Esophagus muscularis mucosa (tissue), 4 donors: ENCODE measurements around the gene RRAD. TPM values are rescaled to one million over a fixed set of nuclear protein-coding genes. Genes with fewer than 3 reads are reported as not detected.
A peak's percentile ranks its signal among the peaks of the same experiment; 100 is the strongest.

Experiments used
- DNase-seq: peaks from one replicate; pipeline ENCODE4 v3.0.0-alpha.2; 2017; ENCODE audit errors: extremely low spot score
- H3K27ac ChIP-seq, 4 donors: fragments of 200-600 bp; sonication (generic); replicated peaks in 1 of 4; 1 replicate in 3 of 4; 2 replicates in 1 of 4; pipeline ENCODE4 v1.5.1; 2016 to 2019; ENCODE audit warnings: mild to moderate bottlenecking in 1 of 4
- H3K27me3 ChIP-seq, 4 donors: fragments of 200-600 bp; sonication (generic); one replicate each; pipeline versions ENCODE4 v1.5.1 to v1.6.0; 2016 to 2019
- H3K36me3 ChIP-seq, 4 donors: fragments of 200-600 bp; sonication (generic); one replicate each; pipeline ENCODE4 v1.5.1; 2016 to 2019
- H3K4me1 ChIP-seq, 4 donors: fragments of 200-600 bp; sonication (generic); one replicate each; pipeline ENCODE4 v1.5.1; 2016 to 2019
- H3K4me3 ChIP-seq, 4 donors: fragments of 200-600 bp; sonication (generic); 1 replicate in 2 of 4; 2 replicates in 2 of 4; pipeline ENCODE4 v1.5.1; 2016 to 2019; ENCODE audit warnings: mild to moderate bottlenecking in 4 of 4, moderate library complexity in 1 of 4
- H3K9me3 ChIP-seq, 4 donors: fragments of 200-600 bp; sonication (generic); 1 replicate in 3 of 4; 2 replicates in 1 of 4; pipeline ENCODE4 v1.5.1; 2016 to 2019
- EP300 ChIP-seq: sonication (generic); formaldehyde crosslinking; IDR thresholded peaks from one replicate; pipeline ENCODE4 v1.6.1; 2017; ENCODE audit warnings: antibody characterized with exemption
- POLR2A ChIP-seq: fragments of 450-650 bp; IDR thresholded peaks from one replicate; pipeline ENCODE4 v1.6.1; 2017; ENCODE audit warnings: antibody characterized with exemption, moderate library complexity, mild to moderate bottlenecking, low read depth
- POLR2AphosphoS5 ChIP-seq, 2 donors: sonication (generic); formaldehyde crosslinking; IDR thresholded peaks; one replicate each; pipeline ENCODE4 v1.6.1; 2017; ENCODE audit warnings: antibody characterized with exemption in 2 of 2
- WGBS: methylation state at CpG from one replicate; pipeline ENCODE4 v1.1.5; 2018; 5-methylcytosine and 5-hydroxymethylcytosine counted together
- intact Hi-C: fragments of 100-400 bp; cut with DNase I; formaldehyde crosslinking; loops from one replicate; pipeline ENCODE4 v1.15.1; 2023
- total RNA-seq, 4 donors: library from RNA; depleted of rRNA; stranded (reverse); fragments of >200 nt; gene quantifications; one replicate each; pipeline versions ENCODE4 v1.1.0 to v1.2.1, GENCODE V29; 2016
- TF ChIP-seq, protein P1 (sequence below), 3 experiments: fragments of 200-600 bp in 2 of 3; fragments of 450-650 bp in 1 of 3; sonication (generic) in 2 of 3; IDR thresholded peaks; one replicate each; pipeline ENCODE4 v1.5.1; 2017 to 2019; ENCODE audit warnings: antibody characterized with exemption in 3 of 3, mild to moderate bottlenecking in 2 of 3, moderate library complexity in 1 of 3

Gene RRAD
- total RNA-seq, 4 donors from 2014 or later = 36.4 to 64.9 (median 55.4) TPM

DNA sequence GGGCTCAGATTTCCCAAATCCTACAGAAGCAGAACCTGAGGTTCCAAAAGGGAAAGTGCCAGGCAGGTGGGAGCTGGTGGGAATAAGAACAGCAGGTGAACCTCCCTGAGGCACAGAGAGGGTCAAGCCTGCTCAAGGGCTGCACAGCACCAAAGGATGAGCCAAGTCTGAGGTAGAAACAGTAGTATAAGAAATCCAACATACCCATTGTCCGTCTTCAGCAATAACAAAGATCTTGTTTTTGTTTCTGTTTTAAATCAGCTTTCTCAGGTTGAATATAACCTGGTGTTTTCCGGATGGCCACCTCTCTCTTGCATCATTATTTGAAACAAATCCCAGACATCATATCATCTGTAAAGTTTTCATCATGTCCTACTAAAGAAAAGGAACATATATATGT is 25.1 kb upstream of the RRAD start:
- 90% methylated on average over 2 of the region's 2 CpGs for WGBS
- Histone ChIP-seq H3K36me3 (no peaks in the 10 kb centered on the region), H3K27me3 (peaks cover 0 to 26% (median 0%) of the 10 kb centered on the region in 4 donors), H3K27ac (no peak overlapping the region), H3K4me3 (no peak overlapping the region), H3K4me1 (peaks cover 16 to 25% (median 22%) of the 10 kb centered on the region in 4 donors), H3K9me3 (no peaks in the 10 kb centered on the region)
- TF ChIP-seq EP300 (no peak), POLR2A (no peak), POLR2AphosphoS5 (IDR thresholded peaks at IDR 0.05) (no peak)
- TF ChIP-seq, protein P1, sequence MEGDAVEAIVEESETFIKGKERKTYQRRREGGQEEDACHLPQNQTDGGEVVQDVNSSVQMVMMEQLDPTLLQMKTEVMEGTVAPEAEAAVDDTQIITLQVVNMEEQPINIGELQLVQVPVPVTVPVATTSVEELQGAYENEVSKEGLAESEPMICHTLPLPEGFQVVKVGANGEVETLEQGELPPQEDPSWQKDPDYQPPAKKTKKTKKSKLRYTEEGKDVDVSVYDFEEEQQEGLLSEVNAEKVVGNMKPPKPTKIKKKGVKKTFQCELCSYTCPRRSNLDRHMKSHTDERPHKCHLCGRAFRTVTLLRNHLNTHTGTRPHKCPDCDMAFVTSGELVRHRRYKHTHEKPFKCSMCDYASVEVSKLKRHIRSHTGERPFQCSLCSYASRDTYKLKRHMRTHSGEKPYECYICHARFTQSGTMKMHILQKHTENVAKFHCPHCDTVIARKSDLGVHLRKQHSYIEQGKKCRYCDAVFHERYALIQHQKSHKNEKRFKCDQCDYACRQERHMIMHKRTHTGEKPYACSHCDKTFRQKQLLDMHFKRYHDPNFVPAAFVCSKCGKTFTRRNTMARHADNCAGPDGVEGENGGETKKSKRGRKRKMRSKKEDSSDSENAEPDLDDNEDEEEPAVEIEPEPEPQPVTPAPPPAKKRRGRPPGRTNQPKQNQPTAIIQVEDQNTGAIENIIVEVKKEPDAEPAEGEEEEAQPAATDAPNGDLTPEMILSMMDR (IDR thresholded peaks at IDR 0.05) = no peak
- intact Hi-C loops = no loop called here
- no peak for DNase-seq

DNA sequence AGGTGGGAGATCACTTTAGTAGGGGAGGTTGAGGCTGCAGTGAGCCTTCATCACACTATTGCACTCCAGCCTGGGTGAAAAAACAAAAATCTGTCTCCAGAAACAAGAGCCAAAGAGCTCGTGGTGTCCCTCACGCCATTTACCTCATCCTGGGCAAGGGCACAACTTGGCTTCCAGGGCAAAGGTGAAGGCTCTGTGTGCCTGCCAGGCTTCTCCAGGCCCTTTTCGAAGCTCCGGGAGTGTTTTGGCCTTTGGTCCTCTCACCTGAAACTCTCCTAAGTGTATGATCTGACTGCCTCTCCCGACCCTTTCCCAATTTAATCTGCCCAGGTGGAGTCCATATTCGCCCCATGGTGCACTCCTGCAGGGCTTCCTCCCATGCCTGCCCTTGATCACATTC is 24.1 kb upstream of the RRAD start:
- TF ChIP-seq POLR2A (no peak), POLR2AphosphoS5 (IDR thresholded peaks at IDR 0.05) (no peak), EP300 (no peak)
- TF ChIP-seq, protein P1 (IDR thresholded peaks at IDR 0.05) = no peak
- peaks cover 16 to 25% (median 22%) of the 10 kb centered on the region in 4 donors for H3K4me1 ChIP-seq
- no peak overlapping the region for H3K4me3 ChIP-seq
- DNase-seq = no peak
- intact Hi-C loops = no loop called here
- H3K9me3 ChIP-seq = no peaks in the 10 kb centered on the region
- H3K36me3 ChIP-seq = no peaks in the 10 kb centered on the region
- WGBS = 84% methylated on average over 6 of the region's 6 CpGs
- peaks cover 0 to 26% (median 0%) of the 10 kb centered on the region in 4 donors for H3K27me3 ChIP-seq
- no peak overlapping the region for H3K27ac ChIP-seq

DNA sequence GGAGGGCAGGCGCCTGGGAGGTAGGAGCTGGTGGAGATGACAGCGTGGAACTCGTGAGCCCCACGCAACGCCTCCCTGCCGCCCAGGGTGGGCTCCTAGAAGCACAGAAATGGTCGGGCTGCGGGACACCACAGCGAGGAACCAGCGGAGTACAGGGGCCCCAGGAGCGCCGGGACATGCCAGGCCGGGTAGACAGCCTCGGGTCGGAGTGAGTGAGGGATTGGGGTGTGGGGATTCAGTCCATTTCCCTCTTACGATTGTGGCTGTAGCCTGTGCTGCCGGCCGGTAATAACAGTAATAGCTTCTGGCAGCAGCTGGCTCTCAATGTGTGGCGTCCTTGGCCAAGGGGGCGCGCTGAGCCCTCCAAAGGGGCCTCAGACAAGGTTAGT is 23.5 kb upstream of the RRAD start:
- DNase-seq = no peak
- peaks cover 16 to 25% (median 22%) of the 10 kb centered on the region in 4 donors for H3K4me1 ChIP-seq
- H3K27me3 ChIP-seq = peaks cover 0 to 26% (median 0%) of the 10 kb centered on the region in 4 donors
- peaks cover under 1 to 6% (median 3%) of the 10 kb centered on the region in 4 donors for H3K36me3 ChIP-seq
- intact Hi-C loops = no loop called here
- no peaks in the 10 kb centered on the region for H3K9me3 ChIP-seq
- 35% methylated on average over 13 of the region's 21 CpGs for WGBS
- TF ChIP-seq POLR2A = no peak
- TF ChIP-seq, protein P1 (IDR thresholded peaks at IDR 0.05) = no peak
- TF ChIP-seq EP300 = no peak
- TF ChIP-seq POLR2AphosphoS5 (IDR thresholded peaks at IDR 0.05) = no peak
- H3K4me3 ChIP-seq = peak overlapping the region; percentile 46 to 64 (median 60)
- no peak overlapping the region for H3K27ac ChIP-seq

DNA sequence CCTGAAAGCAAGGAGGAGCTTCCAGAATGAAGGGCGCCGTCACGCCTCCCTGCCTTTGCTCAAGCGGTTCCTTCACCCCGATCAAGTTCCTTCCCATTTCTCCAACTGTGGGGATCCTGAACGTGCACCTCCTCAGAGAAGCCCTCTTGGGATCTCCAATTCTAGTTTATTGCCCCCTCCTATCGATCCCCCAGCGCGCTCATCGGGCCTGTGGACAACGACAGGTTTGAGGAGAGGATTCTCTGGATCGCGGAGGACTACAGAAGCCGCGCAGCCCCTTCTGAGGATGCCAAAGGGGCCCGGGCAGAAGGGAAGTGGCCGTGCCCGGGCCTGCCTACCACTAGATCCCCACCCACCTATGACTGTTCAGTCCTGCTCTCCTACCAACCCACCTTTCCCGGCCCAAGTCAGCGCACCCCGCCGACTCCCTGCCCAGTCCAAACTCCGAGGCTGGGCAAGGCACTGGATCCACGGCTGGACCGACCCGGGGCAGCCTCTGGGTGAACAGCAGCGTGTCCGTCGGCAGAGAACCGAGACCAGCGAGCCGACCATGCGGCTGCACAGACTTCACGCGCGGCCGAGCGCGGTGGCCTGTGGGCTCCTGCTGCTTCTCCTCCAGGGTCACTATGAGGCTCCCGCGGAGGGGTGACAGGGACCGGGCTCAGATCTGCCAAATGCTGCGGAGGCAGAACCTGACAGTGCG is 22.9 kb upstream of the RRAD start:
- intact Hi-C loops = no loop called here
- TF ChIP-seq POLR2A (no peak), POLR2AphosphoS5 (IDR thresholded peaks at IDR 0.05) (no peak), EP300 (no peak)
- TF ChIP-seq, protein P1 (IDR thresholded peaks at IDR 0.05) = no peak
- Histone ChIP-seq H3K4me3 (peak overlapping the region; percentile 46 to 64 (median 60)), H3K27me3 (peaks cover 0 to 26% (median 0%) of the 10 kb centered on the region in 4 donors), H3K27ac (no peak overlapping the region), H3K36me3 (peaks cover 6 to 11% (median 8%) of the 10 kb centered on the region in 4 donors), H3K9me3 (no peaks in the 10 kb centered on the region), H3K4me1 (peaks cover 16 to 25% (median 22%) of the 10 kb centered on the region in 4 donors)
- DNase-seq = no peak
- WGBS = 6% methylated on average over 22 of the region's 44 CpGs
